ENCODE results near the gene AP3S2.

The AP3S2 gene

DNA sequence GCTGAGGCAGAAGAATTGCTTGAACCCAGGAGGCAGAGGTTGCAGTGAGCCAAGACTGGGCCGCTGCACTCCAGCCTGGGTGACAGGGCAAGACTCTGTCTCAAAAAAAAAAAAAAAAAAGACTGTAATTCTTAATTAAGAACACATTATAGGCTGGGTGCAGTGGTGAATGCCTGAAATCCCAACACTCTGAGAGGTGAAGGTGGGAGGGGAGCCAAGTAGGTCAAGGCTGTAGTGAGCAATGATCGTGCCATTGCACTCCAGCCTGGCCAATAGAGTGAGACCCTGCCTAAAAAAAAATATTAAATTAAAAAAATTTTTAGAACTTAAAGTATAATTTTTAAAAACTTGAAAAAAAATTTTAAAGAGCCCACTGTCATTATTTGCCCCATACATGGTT lies 32.4 kb upstream of the AP3S2 start:
- Histone ChIP-seq H4K91ac (ENCODE audit: low read depth, low read length) (no peak overlapping the region), H3K14ac (ENCODE audit: low read length) (no peak overlapping the region), H2AK5ac (ENCODE audit: low read length) (no peak overlapping the region), H3K4me1 (ENCODE audit: control insufficient read depth in 1 of 2, insufficient read depth in 2 of 2, low read length in 2 of 2) (no peaks in the 10 kb centered on the region), H3K18ac (ENCODE audit: low read length) (no peak overlapping the region), H3K4me3 (ENCODE audit: low read depth, low read length) (no peak overlapping the region), H4K8ac (ENCODE audit: low read depth, low read length) (no peak overlapping the region), H3K79me1 (ENCODE audit: low read length) (no peaks in the 10 kb centered on the region), H3K9me3 (ENCODE audit: insufficient read depth, low read depth, low read length) (no peaks in the 10 kb centered on the region), H3K79me2 (ENCODE audit: control insufficient read depth, insufficient read depth, low read length, poor library complexity) (no peaks in the 10 kb centered on the region), H2BK12ac (ENCODE audit: low read length) (no peak overlapping the region), H2BK120ac (ENCODE audit: insufficient read depth, low read length, poor library complexity) (no peak overlapping the region), H3K23ac (ENCODE audit: low read length) (no peak overlapping the region), H3K4me2 (ENCODE audit: low read length) (no peak overlapping the region), H3K9ac (ENCODE audit: low read length) (no peak overlapping the region), H2BK5ac (ENCODE audit: low read depth, low read length, poor library complexity) (no peak overlapping the region), H3K27ac (ENCODE audit: low read depth, low read length) (no peak overlapping the region), H3K36me3 (ENCODE audit: control insufficient read depth in 1 of 2, insufficient read depth in 2 of 2, low read length in 2 of 2) (no peaks in the 10 kb centered on the region), H3K27me3 (ENCODE audit: insufficient read depth, low read length) (no peaks in the 10 kb centered on the region), H2AFZ (ENCODE audit: insufficient read depth, low read length, poor library complexity) (no peak overlapping the region), H3K4ac (ENCODE audit: low read depth, low read length) (no peak overlapping the region), H4K12ac (ENCODE audit: low read depth, low read length) (no peak overlapping the region)
- no peak for DNase-seq
- no CpG with 5 or more reads among the region's 2 CpGs for WGBS (ENCODE audit: extremely low coverage, insufficient coverage, insufficient read length)

DNA sequence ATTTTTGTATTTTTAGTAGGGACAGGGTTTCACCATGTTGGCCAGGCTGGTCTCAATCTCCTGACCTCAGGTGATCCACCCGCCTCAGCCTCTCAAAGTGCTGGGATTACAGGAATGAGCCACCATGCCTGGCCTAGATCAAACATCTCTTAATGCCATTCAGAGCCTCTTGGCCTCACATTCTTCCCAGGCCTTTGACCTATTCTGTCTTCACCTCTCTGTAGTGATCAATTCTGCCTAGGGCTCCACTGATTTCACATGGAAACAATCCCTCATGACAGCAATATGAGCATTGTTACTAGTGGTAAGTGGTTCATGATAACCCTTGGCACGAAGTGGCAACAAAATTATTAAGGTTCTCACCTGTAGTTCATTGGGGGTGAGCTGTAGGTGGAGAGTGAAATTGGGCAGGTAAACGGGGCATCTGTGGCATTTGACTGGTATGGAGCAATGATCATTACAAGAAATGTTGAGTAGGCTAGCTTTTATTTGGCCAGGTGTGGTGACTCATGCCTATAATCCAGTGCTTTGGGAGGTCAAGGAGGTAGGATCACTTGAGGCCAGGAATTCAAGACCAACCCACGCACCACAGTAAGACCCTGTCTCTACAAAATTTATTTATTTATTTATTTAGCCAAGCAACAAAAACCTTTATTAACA lies 23.8 kb upstream of the AP3S2 start:
- Histone ChIP-seq H3K4me3 (ENCODE audit: low read depth, low read length) (no peak overlapping the region), H3K4ac (ENCODE audit: low read depth, low read length) (no peak overlapping the region), H3K79me2 (ENCODE audit: control insufficient read depth, insufficient read depth, low read length, poor library complexity) (peaks cover 1% of the 10 kb centered on the region), H2BK12ac (ENCODE audit: low read length) (no peak overlapping the region), H3K14ac (ENCODE audit: low read length) (no peak overlapping the region), H2AK5ac (ENCODE audit: low read length) (no peak overlapping the region), H3K9ac (ENCODE audit: low read length) (no peak overlapping the region), H3K79me1 (ENCODE audit: low read length) (peaks cover 5% of the 10 kb centered on the region), H3K9me3 (ENCODE audit: insufficient read depth, low read depth, low read length) (no peaks in the 10 kb centered on the region), H3K27ac (ENCODE audit: low read depth, low read length) (no peak overlapping the region), H3K36me3 (ENCODE audit: control insufficient read depth in 1 of 2, insufficient read depth in 2 of 2, low read length in 2 of 2) (no peaks in the 10 kb centered on the region), H3K4me1 (ENCODE audit: control insufficient read depth in 1 of 2, insufficient read depth in 2 of 2, low read length in 2 of 2) (peaks cover 3 to 6% of the 10 kb centered on the region in 2 experiments), H4K91ac (ENCODE audit: low read depth, low read length) (no peak overlapping the region), H3K27me3 (ENCODE audit: insufficient read depth, low read length) (no peaks in the 10 kb centered on the region), H3K4me2 (ENCODE audit: low read length) (no peak overlapping the region), H3K23ac (ENCODE audit: low read length) (no peak overlapping the region), H3K18ac (ENCODE audit: low read length) (no peak overlapping the region), H2AFZ (ENCODE audit: insufficient read depth, low read length, poor library complexity) (no peak overlapping the region), H4K8ac (ENCODE audit: low read depth, low read length) (no peak overlapping the region), H2BK120ac (ENCODE audit: insufficient read depth, low read length, poor library complexity) (no peak overlapping the region), H4K12ac (ENCODE audit: low read depth, low read length) (no peak overlapping the region), H2BK5ac (ENCODE audit: low read depth, low read length, poor library complexity) (no peak overlapping the region)
- DNase-seq = peak; percentile 58 to 67
- no CpG with 5 or more reads among the region's 4 CpGs for WGBS (ENCODE audit: extremely low coverage, insufficient coverage, insufficient read length)

DNA sequence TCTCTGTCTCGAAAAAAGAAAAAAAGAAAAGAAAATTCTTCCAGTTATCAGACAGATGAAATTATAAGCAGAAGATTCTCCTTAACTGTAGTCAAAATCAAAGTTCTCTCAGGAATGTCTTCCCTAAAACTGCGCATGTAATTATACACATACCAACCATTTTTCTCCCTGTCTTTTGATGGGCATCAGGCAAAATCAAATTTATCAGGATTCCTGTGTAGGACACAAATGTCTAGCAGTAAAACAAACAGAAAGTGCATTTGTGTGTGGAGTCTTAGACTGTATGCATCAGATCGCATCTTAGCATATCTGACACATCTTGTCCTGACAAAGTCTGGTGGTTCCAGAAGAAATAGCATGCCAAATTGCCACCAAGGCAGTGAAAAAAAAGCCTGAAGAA lies 22.9 kb upstream of the AP3S2 start:
- H2AFZ ChIP-seq (ENCODE audit: insufficient read depth, low read length, poor library complexity) = no peak overlapping the region

DNA sequence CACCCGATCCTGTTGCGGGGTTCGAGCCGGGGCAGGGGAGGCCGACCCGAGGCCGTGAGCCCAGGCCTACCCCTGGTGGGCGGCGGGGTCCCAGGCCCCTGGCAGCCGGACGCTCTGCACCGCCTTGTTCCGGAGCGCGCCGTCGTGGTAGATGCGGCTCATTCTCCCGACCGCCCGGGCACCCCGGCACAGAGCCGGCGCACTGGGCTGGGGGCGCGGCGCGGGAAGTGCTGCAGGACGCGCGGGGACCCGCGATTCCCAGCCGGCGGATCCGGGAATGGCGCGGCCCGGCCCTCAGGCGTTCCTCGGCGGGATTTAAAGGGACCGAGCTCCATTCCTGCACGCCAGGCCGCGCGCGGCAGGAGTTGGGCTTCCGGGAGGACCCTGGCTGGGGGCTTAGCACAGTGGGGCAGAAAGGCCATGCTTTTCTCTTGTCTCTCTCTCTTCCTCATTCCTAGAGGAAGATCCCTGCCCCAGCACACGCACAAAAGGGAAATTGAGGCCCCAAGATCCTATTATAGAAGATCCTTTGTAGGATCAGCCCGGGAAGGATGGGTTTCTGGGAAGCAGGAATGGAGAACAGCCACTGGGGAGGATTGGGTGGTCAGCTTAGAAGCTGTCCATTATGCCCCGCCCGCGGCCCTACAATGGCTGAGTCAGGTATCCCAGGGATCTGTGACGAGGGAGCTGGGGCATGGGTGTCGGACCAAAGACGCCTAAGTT lies 19.0 kb upstream of the AP3S2 start, which contains the start of gene ARPIN:
Gene ARPIN (minus strand): TSS at position 279 of the 723 bp plus-strand sequence. CDS start 117 bp downstream, at position 162.
- H3K9me3 ChIP-seq (ENCODE audit: insufficient read depth, low read depth, low read length) = no peaks in the 10 kb centered on the region
- H2AFZ ChIP-seq (ENCODE audit: insufficient read depth, low read length, poor library complexity) = peak within 1 kb of the TSS; percentile 90
- no peak within 1 kb of the TSS for H2AK5ac ChIP-seq (ENCODE audit: low read length)
- H3K27ac ChIP-seq (ENCODE audit: low read depth, low read length) = no peak within 1 kb of the TSS
- H3K79me2 ChIP-seq (ENCODE audit: control insufficient read depth, insufficient read depth, low read length, poor library complexity) = peaks cover 4% of the 10 kb centered on the region
- DNase-seq = peak in 1 of 2 donors; percentile 55
- no peaks in the 10 kb centered on the region for H3K27me3 ChIP-seq (ENCODE audit: insufficient read depth, low read length)
- H3K79me1 ChIP-seq (ENCODE audit: low read length) = peaks cover 10% of the 10 kb centered on the region
- WGBS (ENCODE audit: extremely low coverage, insufficient coverage, insufficient read length) = no CpG with 5 or more reads among the region's 57 CpGs
- H3K14ac ChIP-seq (ENCODE audit: low read length) = peak within 1 kb of the TSS; percentile 80
- H4K91ac ChIP-seq (ENCODE audit: low read depth, low read length) = peak within 1 kb of the TSS; percentile 64
- peak within 1 kb of the TSS; percentile 36 for H2BK5ac ChIP-seq (ENCODE audit: low read depth, low read length, poor library complexity)
- peak within 1 kb of the TSS; percentile 90 for H3K4me2 ChIP-seq (ENCODE audit: low read length)
- H3K4me1 ChIP-seq (ENCODE audit: control insufficient read depth in 1 of 2, insufficient read depth in 2 of 2, low read length in 2 of 2) = peaks cover 7 to 9% of the 10 kb centered on the region in 2 experiments
- H3K23ac ChIP-seq (ENCODE audit: low read length) = no peak within 1 kb of the TSS
- peak within 1 kb of the TSS; percentile 92 for H3K18ac ChIP-seq (ENCODE audit: low read length)
- H2BK120ac ChIP-seq (ENCODE audit: insufficient read depth, low read length, poor library complexity) = peak within 1 kb of the TSS; percentile 70
- peak within 1 kb of the TSS; percentile 91 for H4K8ac ChIP-seq (ENCODE audit: low read depth, low read length)
- no peaks in the 10 kb centered on the region for H3K36me3 ChIP-seq (ENCODE audit: control insufficient read depth in 1 of 2, insufficient read depth in 2 of 2, low read length in 2 of 2)
- peak within 1 kb of the TSS; percentile 79 for H3K9ac ChIP-seq (ENCODE audit: low read length)
- peak within 1 kb of the TSS; percentile 34 for H2BK12ac ChIP-seq (ENCODE audit: low read length)
- H3K4me3 ChIP-seq (ENCODE audit: low read depth, low read length) = peak within 1 kb of the TSS; percentile 87
- peak within 1 kb of the TSS; percentile 60 for H3K4ac ChIP-seq (ENCODE audit: low read depth, low read length)
- H4K12ac ChIP-seq (ENCODE audit: low read depth, low read length) = peak within 1 kb of the TSS; percentile 58

More for the DNA sequence above, 22.9 kb upstream of the AP3S2 start:
- Histone ChIP-seq H3K79me2 (ENCODE audit: control insufficient read depth, insufficient read depth, low read length, poor library complexity) (peaks cover 4% of the 10 kb centered on the region), H4K8ac (ENCODE audit: low read depth, low read length) (no peak overlapping the region), H3K27ac (ENCODE audit: low read depth, low read length) (no peak overlapping the region), H3K9me3 (ENCODE audit: insufficient read depth, low read depth, low read length) (no peaks in the 10 kb centered on the region), H3K36me3 (ENCODE audit: control insufficient read depth in 1 of 2, insufficient read depth in 2 of 2, low read length in 2 of 2) (no peaks in the 10 kb centered on the region), H3K4me1 (ENCODE audit: control insufficient read depth in 1 of 2, insufficient read depth in 2 of 2, low read length in 2 of 2) (peaks cover 7 to 9% of the 10 kb centered on the region in 2 experiments), H3K14ac (ENCODE audit: low read length) (no peak overlapping the region), H2BK120ac (ENCODE audit: insufficient read depth, low read length, poor library complexity) (no peak overlapping the region), H3K4me2 (ENCODE audit: low read length) (no peak overlapping the region), H3K27me3 (ENCODE audit: insufficient read depth, low read length) (no peaks in the 10 kb centered on the region), H4K12ac (ENCODE audit: low read depth, low read length) (no peak overlapping the region), H3K23ac (ENCODE audit: low read length) (no peak overlapping the region), H2AK5ac (ENCODE audit: low read length) (no peak overlapping the region), H2BK12ac (ENCODE audit: low read length) (no peak overlapping the region), H3K18ac (ENCODE audit: low read length) (no peak overlapping the region), H3K9ac (ENCODE audit: low read length) (no peak overlapping the region), H4K91ac (ENCODE audit: low read depth, low read length) (no peak overlapping the region), H3K79me1 (ENCODE audit: low read length) (peaks cover 10% of the 10 kb centered on the region), H3K4me3 (ENCODE audit: low read depth, low read length) (no peak overlapping the region), H3K4ac (ENCODE audit: low read depth, low read length) (no peak overlapping the region), H2BK5ac (ENCODE audit: low read depth, low read length, poor library complexity) (no peak overlapping the region)
- peak in 1 of 2 donors; percentile 37 for DNase-seq
- no CpG with 5 or more reads among the region's 3 CpGs for whole genome bisulfite sequencing (ENCODE audit: extremely low coverage, insufficient coverage, insufficient read length)
